GM13977 (cell line): Measurements from ENCODE around the gene DCDC2B.
A peak's percentile ranks its signal among the peaks of the same experiment; 100 is the strongest.

Source experiments
- DNase-seq: peaks from one replicate; pipeline ENCODE4 v3.0.0; 2012; ENCODE audit warnings: low spot score
- CTCF ChIP-seq: IDR thresholded peaks from 2 replicates; pipeline ENCODE4 v1.5.1; 2012; ENCODE audit warnings: mild to moderate bottlenecking, control low read depth; ENCODE audit not compliant: insufficient read depth; ENCODE audit errors: extremely low read depth, missing control alignments
- in situ Hi-C: fragments of 300-500 bp; cut with MboI; formaldehyde crosslinking; loops from one replicate; pipeline ENCODE4 v1.12.0; 2022; ENCODE audit warnings: low sequenced_read_pairs, low pct_unique_long_range_greater_than_20kb, mixed read lengths, inconsistent platforms; ENCODE audit not compliant: unreplicated experiment

Gene DCDC2B

GRCh38 chr1:32208469-32208868 is 420 bp upstream of the DCDC2B start:
- in situ Hi-C loops: loop anchor here (25.0 kb wide), 1 partner anchor 204 kb away; no protein-coding TSS in a partner anchor
- TF ChIP-seq CTCF: no peak
- DNase-seq: no peak

GRCh38 chr1:32215629-32216480 is 7.0 kb downstream of the DCDC2B start:
- TF ChIP-seq CTCF: peak; percentile 89
- in situ Hi-C loops: loop anchor here (10.0 to 25.0 kb wide), 2 partner anchors 99 to 196 kb away; no protein-coding TSS in a partner anchor
- peak; percentile 61 for DNase-seq

GRCh38 chr1:32216566-32216965 is 7.7 kb downstream of the DCDC2B start:
- in situ Hi-C loops: loop anchor here (10.0 to 25.0 kb wide), 2 partner anchors 98 to 196 kb away; no protein-coding TSS in a partner anchor
- no peak for DNase-seq
- TF ChIP-seq CTCF: no peak

- no peak for DNase-seq
- no peak for TF ChIP-seq CTCF
- in situ Hi-C loops: loop anchor here (10.0 to 25.0 kb wide), 2 partner anchors 96 to 193 kb away; no protein-coding TSS in a partner anchor
Observed at GRCh38 chr1:32219022-32219421, 10.1 kb downstream of the DCDC2B start.

- in situ Hi-C loops: loop anchor here (25.0 kb wide), 1 partner anchor 191 kb away; no protein-coding TSS in a partner anchor
- no peak for DNase-seq
- no peak for TF ChIP-seq CTCF
Observed at GRCh38 chr1:32220746-32221580, 12.1 kb downstream of the DCDC2B start.

GRCh38 chr1:32221581-32221979 is 12.7 kb downstream of the DCDC2B start:
- no peak for DNase-seq
- in situ Hi-C loops: loop anchor here (25.0 kb wide), 1 partner anchor 191 kb away; no protein-coding TSS in a partner anchor
- TF ChIP-seq CTCF: no peak
